Neuron (in vitro differentiated cells): ENCODE data around the gene DHX9.

Experiments
- H2AFZ ChIP-seq: one replicate; pipeline ENCODE4 v1.6.1; 2013; ENCODE audit warnings: low read depth, mild to moderate bottlenecking, inconsistent platforms, low read length, moderate library complexity
- H3K27me3 ChIP-seq: one replicate; pipeline ENCODE4 v1.6.1; 2013; ENCODE audit warnings: low read length; ENCODE audit not compliant: insufficient read depth
- H3K36me3 ChIP-seq: one replicate; pipeline ENCODE4 v1.6.1; 2013; ENCODE audit warnings: low read length; ENCODE audit not compliant: insufficient read depth
- H3K4me1 ChIP-seq: one replicate; pipeline ENCODE4 v1.6.1; 2013; ENCODE audit warnings: low read length; ENCODE audit not compliant: insufficient read depth
- H3K4me3 ChIP-seq: 2 replicates; pipeline ENCODE4 v1.5.1; 2013; ENCODE audit warnings: mild to moderate bottlenecking, low read length, moderate library complexity
- H3K9me3 ChIP-seq: one replicate; pipeline ENCODE4 v1.6.1; 2013; ENCODE audit warnings: low read length

Gene DHX9

DNA sequence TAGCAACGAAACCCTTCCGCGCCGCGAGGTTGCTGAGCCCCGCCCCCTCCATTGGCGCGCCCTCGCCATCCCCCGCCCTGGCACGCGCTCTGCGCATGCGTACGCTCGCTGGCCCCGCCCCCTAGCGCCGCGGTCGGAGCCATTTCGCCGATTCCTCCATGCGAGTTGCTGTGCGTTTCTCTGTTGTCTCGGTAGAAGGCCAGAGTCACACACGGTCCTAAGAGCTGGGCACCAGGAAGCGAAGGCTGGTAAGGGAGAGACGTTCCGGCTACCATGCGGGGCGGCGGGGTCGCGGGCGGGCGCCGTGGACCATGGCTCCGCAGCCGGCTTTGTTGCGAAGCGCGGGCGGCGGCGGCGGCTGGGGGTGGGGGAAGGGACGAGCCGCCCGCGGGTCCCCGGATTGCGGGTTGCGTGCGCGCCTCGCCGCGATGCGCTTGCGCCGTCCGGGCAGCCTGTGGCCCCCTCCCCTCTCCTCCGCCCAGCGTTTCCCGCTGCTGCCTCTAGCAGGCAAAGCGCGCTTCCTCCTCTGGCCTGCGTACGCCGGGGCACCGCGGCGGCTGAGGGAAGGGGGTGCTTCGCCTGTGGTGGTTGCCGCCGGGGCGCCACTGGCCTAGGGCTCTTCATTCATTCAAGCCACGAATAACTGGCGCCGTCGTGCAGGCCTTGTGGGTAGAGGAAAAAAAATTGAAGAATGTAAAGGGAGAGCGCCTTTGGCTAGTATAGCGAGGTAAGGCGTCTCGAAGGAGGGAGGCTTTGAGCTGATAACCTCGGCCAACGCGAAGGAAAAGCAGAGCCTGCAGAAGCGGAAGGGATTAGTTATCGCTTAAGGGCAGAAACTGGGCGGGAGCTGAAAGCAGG is at the start of gene DHX9:
DHX9 (plus strand) TSS at position 139 of the 858 bp plus-strand sequence. CDS start 3,220 bp downstream, outside the sequence.
- Histone ChIP-seq H2AFZ (peak within 1 kb of the TSS; percentile 64), H3K36me3 (peaks cover 25% of the 10 kb centered on the region), H3K4me1 (peaks cover 37% of the 10 kb centered on the region), H3K9me3 (no peaks in the 10 kb centered on the region), H3K4me3 (peak within 1 kb of the TSS; percentile 96), H3K27me3 (no peaks in the 10 kb centered on the region)

DNA sequence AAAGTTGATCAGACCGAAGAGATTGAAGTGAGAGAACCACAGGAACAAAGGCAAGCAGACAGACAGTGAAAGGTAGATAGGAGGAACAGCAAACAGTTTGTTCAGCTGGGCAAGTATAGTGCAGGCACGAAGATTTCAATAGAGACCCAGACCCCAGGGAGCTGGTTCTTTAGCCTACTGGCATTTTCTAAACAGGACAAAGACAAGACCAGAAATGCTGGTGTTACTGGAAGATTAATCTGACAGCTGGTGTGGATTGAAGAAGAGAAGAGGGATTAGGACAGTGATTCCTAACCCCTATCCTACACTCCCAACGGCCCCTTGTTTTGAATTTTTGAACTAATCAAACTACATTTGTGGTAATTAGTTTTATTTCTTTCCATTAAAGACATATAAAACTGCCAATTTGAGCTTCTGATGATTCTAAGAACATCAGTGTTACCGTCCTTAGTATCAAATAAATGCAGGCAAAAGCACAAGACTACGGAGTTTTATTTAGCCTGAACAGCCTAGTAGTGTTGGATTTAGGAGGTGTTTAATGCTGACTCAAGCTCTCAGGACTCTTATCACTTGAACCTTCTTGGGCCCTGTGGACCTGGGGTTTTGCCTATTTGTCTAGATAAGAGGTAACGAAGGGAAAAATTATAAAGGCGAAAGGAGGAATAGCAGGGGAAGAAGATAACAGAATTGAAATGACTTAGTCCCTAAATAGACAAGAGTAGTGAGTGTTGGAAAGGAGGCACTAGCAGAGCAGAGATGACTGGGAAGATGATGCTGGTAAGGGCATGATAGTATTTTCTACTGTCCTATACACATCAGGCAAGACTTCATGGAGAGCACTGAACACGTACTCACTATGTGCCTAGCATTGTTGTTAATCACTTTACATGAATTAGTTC is 47.6 kb upstream of the DHX9 start:
- no peak overlapping the region for H2AFZ ChIP-seq
- H3K9me3 ChIP-seq: no peaks in the 10 kb centered on the region
- H3K27me3 ChIP-seq: peaks cover 22% of the 10 kb centered on the region
- H3K4me3 ChIP-seq: no peak overlapping the region
- peaks cover 10% of the 10 kb centered on the region for H3K4me1 ChIP-seq
- no peaks in the 10 kb centered on the region for H3K36me3 ChIP-seq

DNA sequence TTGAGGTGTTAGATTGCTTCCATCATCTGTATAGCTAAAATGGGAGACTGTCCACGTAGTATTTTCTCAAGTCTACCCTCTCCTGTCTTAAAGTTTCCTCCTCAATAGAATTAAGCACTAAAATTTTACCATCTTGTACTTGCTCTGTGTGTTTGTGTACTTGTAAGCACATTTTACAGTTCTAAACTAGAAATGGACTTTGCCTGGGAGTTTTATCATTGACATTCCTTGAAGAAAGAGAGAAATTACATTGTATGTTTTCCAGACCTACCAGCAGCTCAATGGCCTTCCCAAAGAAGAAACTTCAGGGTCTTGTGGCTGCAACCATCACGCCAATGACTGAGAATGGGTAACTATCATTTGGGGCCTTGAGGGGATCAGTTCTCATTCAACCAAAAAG is 45.1 kb upstream of the DHX9 start:
- H3K4me1 ChIP-seq: no peaks in the 10 kb centered on the region
- no peaks in the 10 kb centered on the region for H3K9me3 ChIP-seq
- no peaks in the 10 kb centered on the region for H3K36me3 ChIP-seq
- no peak overlapping the region for H2AFZ ChIP-seq
- no peak overlapping the region for H3K4me3 ChIP-seq
- H3K27me3 ChIP-seq: peaks cover 10% of the 10 kb centered on the region

DNA sequence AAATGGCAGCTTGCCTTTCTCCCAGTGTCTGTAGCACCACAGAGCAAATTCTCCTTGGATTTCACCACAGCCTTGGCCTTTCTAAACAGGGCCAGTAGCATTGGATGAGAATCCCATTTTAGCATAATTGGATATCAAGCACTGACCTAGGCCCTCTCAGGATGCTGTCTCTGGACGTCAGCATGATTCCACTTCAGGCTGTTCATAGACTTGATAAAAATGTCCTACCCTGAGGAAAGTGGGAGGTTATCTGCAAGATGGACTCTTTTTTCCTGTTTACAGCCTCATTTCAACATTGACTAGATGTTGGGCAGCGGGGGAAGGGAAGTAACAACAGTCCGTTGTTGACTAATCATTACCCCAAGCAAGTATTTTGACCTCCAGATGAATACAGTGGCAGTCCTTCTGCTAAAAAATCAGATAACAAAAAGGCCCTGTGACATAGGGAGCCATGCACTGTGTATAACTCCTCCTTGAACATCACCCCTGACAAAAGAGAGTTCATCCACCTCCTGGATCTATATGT is 44.4 kb upstream of the DHX9 start:
- H3K4me1 ChIP-seq: no peaks in the 10 kb centered on the region
- H3K27me3 ChIP-seq: peaks cover 4% of the 10 kb centered on the region
- no peak overlapping the region for H2AFZ ChIP-seq
- no peaks in the 10 kb centered on the region for H3K36me3 ChIP-seq
- no peaks in the 10 kb centered on the region for H3K9me3 ChIP-seq
- H3K4me3 ChIP-seq: no peak overlapping the region

DNA sequence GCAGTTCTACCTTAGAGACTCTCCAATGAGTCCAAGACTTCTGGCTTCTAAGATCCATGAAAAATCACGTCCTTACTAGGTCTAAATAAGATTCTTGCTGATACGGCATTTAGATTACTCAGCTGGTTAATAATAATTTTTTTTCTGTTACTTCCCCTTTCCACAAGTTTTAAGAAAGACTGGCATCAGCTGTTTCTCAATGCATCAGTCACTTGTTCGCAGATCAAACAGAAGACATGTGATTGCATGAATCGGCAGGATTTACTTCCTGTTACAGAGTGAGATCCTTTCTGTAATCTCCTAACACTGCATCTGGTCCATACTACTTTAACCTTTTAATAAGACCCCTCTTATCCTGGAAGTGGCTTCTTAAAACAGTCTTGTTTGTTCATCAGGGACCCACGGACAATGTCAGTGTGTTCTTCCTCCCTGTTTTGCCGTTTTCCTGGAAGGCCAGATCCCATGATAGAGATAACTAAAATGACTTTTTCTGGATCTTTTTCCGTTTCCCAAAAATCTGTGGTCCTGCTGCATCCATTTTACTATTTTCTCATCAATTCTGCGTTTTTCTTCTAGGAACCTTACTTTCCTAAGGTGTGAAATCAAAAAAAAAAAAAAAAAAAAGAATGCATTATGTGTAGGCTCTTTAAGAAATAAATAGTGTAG is 43.5 kb upstream of the DHX9 start:
- Histone ChIP-seq H3K9me3 (no peaks in the 10 kb centered on the region), H3K36me3 (no peaks in the 10 kb centered on the region), H3K27me3 (peaks cover 2% of the 10 kb centered on the region), H3K4me3 (no peak overlapping the region), H2AFZ (no peak overlapping the region), H3K4me1 (no peaks in the 10 kb centered on the region)

DNA sequence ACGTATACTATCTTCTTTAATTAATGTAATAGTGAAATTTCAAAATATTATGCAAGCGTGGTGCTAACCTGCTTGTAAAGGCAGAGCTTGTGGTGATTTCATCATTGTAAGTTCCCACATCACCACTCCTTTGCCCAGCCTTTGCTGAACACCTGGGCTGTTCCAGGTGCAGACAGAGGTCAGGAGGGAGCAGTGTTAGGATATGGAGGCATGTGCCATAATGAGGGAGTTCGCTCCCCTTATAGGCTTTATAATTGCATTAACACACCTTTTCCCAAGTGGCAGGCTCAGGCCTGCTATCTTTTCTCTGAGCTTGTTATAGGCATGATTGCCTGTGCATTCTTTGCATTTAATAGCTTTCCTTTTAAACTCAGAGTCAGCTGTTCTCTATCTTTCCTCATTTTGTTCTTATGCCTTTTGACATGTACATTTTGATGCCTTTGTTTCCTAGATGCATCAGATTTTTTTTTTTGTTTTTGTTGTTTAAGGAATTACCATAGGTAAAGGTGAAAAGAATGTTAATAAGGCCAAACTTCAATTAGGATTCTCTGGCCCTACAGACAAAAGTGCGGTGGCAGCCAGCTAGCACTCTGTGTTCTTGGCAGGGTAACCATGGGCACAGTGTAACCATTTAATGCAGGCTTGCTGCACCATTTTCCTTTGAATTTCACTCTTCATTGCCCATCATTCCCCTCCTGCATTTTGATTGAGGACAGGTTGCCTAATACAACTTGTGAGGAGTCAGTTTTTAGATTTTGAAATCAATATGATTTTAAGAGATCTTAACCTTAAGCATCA is 36.9 kb upstream of the DHX9 start:
- Histone ChIP-seq H3K4me3 (no peak overlapping the region), H2AFZ (no peak overlapping the region), H3K36me3 (no peaks in the 10 kb centered on the region), H3K9me3 (no peaks in the 10 kb centered on the region), H3K27me3 (no peaks in the 10 kb centered on the region), H3K4me1 (peaks cover 16% of the 10 kb centered on the region)

DNA sequence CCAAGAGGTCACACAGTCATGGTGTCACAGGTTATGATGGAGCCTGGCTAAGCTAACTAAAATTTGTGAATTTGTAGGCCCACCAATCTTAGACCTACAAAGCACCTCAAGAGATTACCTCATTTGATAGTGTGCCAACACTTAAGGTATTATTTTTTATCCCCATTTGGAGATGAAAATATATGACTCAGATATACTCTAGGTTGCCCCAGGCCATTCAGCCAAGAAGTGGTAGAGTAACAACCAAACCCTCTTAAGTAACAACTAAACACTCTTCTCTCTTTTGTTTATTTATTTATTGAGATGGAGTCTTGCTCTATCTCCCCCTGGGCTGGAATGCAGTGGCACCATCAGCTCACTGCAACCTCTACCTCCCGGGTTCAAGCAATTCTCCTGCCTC is 35.3 kb upstream of the DHX9 start:
- H2AFZ ChIP-seq: no peak overlapping the region
- no peaks in the 10 kb centered on the region for H3K27me3 ChIP-seq
- H3K4me1 ChIP-seq: peaks cover 16% of the 10 kb centered on the region
- no peaks in the 10 kb centered on the region for H3K36me3 ChIP-seq
- no peaks in the 10 kb centered on the region for H3K9me3 ChIP-seq
- no peak overlapping the region for H3K4me3 ChIP-seq

DNA sequence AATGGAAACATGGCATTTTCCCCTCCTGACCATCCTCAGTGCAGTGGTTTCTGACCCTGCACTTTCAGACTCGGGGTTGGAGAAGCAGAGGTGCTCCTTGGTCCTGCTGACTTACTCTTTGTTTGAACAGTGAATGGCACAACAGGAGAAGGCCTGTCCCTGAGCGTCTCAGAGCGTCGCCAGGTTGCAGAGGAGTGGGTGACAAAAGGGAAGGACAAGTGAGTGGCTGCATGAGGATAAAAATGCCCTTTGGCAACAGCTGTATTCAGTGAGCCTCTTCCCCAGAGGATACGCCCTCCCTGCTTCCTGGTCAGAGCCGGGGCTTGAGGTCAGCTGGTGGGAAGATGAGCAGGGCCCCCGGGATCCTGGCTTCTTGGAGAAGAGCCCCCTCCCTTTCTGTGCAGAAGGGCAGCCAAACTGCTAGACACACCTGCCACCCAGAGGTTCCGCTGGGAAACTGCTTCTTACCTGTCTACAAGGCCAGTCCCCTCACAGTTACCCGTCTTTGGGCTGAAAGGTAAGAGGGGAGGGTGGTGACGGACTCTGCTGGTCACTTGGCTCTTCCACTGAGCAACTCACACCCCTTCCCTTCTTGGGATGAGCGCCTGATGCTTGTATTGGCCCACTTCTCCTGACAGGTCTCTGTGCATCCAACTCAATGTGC is 33.0 kb upstream of the DHX9 start:
- Histone ChIP-seq H3K27me3 (no peaks in the 10 kb centered on the region), H3K4me1 (peaks cover 16% of the 10 kb centered on the region), H2AFZ (no peak overlapping the region), H3K9me3 (no peaks in the 10 kb centered on the region), H3K36me3 (no peaks in the 10 kb centered on the region), H3K4me3 (no peak overlapping the region)

DNA sequence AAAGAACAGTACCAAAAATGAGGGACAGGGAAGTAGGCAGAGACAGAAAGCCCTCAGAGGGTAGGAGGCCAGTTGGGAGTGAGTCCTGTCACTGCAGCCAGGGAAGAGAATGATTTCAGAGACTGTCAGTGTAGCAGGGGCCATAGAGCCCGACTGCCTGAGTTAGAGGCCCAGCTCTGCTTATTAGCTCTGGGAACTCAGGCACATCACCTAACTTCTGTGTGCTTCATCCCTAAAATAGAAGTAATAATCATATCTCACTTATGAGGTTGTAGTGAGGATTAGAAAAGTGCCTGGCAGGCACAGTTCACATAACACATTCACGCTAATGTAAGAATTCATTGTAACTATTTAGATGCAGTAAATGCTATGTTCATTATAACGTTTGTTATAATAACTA is 31.2 kb upstream of the DHX9 start:
- no peaks in the 10 kb centered on the region for H3K36me3 ChIP-seq
- peaks cover 5% of the 10 kb centered on the region for H3K4me1 ChIP-seq
- no peak overlapping the region for H3K4me3 ChIP-seq
- H3K27me3 ChIP-seq: no peaks in the 10 kb centered on the region
- H2AFZ ChIP-seq: no peak overlapping the region
- no peaks in the 10 kb centered on the region for H3K9me3 ChIP-seq

DNA sequence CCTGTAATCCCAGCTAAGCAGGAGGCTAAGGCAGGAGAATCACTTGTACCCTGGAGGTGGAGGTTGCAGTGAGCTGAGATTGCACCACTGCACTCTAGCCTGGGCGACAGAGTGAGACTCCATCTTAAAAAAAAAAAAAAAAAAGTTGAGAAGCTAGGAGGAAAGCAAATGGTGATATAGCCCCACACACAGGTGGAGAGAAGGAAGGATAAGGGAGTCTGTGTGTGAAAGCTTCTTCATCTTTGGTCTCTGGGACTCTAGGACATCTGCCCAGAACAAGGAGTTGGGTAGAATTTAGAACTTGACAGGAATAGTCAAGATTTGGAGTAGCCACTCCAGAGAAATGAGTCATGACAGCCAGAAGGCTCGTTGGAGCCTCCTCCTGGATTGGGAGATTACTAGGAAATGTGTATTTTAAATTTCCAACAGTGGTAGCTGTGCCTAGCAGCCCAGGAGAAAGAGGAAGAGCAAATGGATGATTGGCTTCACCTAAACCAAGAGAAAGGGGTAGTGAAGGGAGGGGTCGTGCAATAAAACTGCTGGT is 29.7 kb upstream of the DHX9 start:
- H3K27me3 ChIP-seq: no peaks in the 10 kb centered on the region

DNA sequence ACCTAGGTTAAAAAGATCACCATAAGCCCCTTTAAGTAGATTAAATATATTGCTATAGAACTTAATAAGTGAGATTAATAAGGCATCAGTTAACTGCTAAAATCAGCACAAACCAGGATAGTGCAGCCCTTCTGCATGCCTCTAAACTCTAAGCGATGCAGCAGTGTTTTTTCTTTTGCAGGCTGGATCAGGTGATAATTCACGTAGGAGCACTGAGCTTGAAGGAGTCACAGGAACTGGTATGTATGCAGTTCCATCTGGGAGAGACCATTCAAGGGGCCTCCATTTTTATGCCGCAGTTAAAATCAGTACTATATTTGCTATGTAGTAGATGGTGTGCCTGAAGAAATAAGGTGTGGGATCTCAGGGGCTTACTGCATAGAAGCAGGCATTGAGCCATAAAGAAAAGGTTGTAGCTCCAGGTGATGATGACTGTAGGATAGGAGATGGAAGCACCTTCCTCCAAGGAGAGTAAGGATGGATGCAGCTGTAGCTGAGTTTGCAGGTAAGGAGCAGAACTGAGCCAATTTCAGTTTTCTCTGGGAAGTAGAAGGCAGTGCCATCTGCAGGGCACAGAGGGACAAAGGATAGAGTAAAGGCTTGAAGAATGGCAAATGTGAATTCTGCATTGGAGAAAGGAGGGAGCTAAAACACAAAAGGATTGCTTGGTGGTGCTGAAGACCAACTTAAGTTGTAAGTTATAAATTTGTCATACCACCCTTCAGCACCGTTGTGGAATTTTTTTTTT is 27.0 kb upstream of the DHX9 start:
- Histone ChIP-seq H3K9me3 (no peaks in the 10 kb centered on the region), H3K27me3 (no peaks in the 10 kb centered on the region), H2AFZ (no peak overlapping the region), H3K4me1 (no peaks in the 10 kb centered on the region), H3K4me3 (no peak overlapping the region), H3K36me3 (no peaks in the 10 kb centered on the region)

More for the DNA sequence above, 29.7 kb upstream of the DHX9 start:
- peaks cover 4% of the 10 kb centered on the region for H3K4me1 ChIP-seq
- H2AFZ ChIP-seq: no peak overlapping the region
- H3K36me3 ChIP-seq: no peaks in the 10 kb centered on the region
- no peak overlapping the region for H3K4me3 ChIP-seq
- no peaks in the 10 kb centered on the region for H3K9me3 ChIP-seq
